ENCODE results near the gene MAPK7.
"Not testable (repeated sequence)": the region's sequence is repeated elsewhere in the genome, so short reads cannot be mapped to it uniquely, and the experiment has no call there.

MAPK7 gene

GRCh38 chr17:19343256-19343630 is 35.1 kb upstream of the MAPK7 start:
- no peak for DNase-seq (ENCODE audit: low read depth)

DNA sequence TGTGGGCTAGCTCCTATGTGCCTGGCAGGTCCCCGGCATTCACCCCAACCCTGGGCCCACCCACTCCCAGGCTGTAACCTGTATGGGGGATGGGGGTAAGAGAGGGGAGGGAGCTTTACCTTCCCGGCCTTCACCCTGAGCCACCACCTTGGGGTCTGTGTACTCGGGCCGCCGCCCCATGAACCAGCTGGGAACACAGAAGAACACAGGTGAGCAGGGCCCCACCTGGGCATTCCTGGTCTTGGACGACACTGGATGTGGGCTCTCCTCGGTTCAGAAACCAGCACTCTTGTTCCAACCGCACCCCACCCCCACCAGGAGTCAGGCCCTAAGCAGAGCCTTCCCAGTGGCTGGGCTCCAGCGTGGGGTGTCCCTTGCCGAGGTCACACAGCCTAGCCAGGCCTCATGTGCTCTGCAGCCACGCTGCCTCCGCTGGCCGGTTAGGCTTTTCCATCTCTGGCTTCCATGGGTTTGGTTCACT is 34.6 kb upstream of the MAPK7 start:
- no peak for DNase-seq (ENCODE audit: low read depth)

- no peak for DNase-seq (ENCODE audit: low read depth)
Observed at GRCh38 chr17:19344311-19345066, 33.8 kb upstream of the MAPK7 start.

DNA sequence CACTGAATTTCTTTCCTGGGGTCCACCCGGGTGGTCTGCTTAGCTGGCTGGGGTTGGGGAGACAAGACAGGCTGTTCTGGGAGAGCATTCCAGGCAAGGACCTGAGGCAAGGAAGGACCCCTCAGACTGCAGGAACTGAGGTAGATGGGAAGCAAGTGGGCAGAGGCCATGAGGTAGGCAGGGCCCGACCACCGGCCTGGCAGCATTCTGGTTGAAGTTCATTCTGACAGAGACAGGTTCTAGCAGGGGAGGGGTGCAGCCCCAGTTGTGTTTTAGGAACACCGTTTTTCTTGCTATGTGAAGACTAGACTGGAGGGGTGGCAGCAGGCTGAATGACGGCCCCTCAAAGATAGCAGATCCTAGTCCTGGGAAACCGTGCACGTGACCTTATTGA is 33.2 kb upstream of the MAPK7 start:
- no peak for DNase-seq (ENCODE audit: low read depth)

GRCh38 chr17:19345486-19346350 is 32.6 kb upstream of the MAPK7 start:
- no peak for DNase-seq (ENCODE audit: low read depth)

DNA sequence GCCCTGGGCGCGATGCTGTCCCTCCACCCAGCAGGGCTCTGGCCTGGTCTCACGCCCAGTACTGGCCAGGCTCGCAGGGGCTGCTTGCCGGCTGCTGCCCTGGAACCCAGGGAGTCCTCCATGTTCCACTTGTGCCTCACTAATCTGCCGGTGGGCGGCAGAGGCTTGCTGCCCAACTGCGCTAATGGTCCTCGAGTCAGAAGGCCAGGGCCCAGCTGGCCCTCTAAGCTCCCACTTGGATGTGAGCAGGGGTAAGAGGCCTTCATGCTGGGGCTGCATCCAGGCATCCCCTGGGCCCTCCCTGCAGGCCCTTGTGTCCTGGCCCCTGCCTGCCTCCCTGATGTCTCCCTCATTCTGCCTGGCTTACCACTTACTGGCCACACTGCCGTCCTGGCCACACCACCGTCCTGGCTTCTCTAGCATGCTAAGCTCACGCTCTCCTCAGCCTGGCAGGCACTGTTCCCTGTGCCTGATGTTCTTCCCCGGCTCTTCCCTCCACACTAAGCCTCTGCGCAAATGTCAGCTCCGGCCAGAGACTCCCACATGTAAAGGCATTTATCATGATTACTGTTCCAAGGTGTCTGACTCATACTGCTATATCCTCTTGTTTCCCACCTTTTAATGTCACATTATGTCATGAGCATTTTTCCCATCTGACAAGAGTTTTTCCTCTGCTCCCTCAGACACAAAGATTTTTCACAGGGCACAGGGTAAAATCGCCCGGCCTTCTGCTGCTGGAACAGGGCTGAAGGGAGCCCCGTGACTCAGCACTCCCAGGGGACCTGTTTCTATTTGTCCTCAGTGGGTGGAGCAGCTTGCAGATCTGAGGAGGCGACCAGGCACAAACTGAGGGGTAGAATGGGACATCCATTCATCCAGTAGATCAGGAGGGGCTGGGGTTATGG is 31.7 kb upstream of the MAPK7 start:
- no peak for DNase-seq (ENCODE audit: low read depth)

DNA sequence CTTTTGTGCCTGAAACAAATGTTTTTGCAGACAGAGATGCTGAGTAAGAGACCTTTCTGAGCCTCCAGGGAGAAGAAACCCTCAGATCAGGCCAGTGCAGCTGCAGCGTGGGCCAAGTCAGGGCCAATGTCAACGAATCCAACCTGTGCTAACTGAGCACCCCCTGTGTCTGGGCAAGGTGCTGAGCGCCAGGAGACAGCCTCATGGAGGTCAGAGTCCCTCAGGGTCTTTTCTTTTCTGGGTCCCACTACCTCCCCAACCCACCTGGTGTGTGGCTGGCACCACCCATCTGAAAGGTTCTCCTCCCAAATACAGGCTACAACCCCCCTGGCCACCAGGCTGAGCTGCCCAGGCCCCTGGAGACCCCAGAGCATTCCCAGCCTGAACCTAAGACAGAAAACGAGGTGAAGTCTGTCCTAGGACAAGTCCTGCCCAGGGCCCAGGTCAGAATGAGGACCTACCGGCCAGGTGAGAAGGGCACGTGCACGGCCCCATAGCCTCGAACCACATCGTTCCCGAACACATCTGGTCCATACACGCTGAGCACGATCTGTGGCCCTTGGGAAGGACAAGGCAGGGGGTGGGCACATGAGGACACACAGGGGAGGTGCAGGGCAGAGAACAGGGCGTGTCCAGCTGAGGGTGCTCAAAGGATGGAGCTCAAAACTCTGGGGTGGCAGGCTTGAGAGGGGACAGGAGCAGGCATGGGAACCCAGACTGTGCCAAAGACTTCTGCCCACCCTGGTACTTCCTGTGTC is 30.8 kb upstream of the MAPK7 start:
- DNase-seq (ENCODE audit: low read depth): no peak

DNA sequence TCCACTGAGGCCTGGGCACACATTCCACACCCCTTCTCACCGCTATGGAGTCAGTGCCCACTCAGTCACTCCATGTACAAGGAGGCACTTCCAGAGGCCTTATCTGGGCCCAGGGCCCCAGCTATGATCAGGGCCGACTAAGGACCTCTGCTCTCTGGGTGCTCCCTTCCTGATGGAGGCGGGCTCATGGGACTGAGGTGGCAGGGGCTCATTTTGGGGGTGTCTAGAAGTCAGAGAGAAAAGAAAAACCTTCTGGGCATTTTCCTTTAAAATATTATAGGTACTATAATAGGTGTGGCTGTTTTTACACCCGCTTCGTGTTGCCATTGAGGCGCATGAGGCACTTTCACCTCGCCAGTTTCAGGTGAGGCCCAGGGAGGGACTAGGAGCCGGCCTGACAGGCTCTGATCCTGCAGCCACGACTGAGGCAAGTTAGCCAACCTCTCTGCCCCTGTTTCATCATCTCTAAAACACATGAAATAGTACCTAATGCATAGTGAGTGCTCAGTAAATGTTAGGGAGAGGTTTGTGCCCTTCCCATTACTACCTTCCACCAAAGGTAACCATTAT is 30.1 kb upstream of the MAPK7 start:
- DNase-seq (ENCODE audit: low read depth): no peak

GRCh38 chr17:19348806-19349205 is 29.5 kb upstream of the MAPK7 start:
- DNase-seq (ENCODE audit: low read depth): no peak

GRCh38 chr17:19353401-19353800 is 24.9 kb upstream of the MAPK7 start:
- not testable (repeated sequence) for DNase-seq (ENCODE audit: low read depth)

DNA sequence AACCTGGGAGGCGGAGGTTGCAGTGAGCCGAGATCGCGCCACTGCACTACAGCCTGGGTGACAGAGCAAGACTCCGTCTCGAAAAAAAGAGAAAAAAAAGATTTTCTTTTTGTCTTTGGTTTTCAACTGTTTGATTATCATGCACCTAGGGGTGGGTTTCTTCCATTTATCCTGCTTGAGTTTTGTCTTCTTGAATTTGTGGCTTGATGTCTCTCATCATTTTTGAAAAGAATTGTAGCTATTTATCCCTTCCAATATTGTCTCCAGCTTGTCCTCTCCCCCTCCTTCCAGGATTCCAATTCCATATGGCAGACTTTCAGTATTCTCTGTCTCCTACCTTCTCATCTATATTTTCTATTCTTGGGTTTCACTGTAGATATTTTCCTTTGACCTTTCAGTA is 23.6 kb upstream of the MAPK7 start:
- no peak for DNase-seq (ENCODE audit: low read depth)

- DNase-seq (ENCODE audit: low read depth): no peak
Observed at GRCh38 chr17:19357351-19357750, 20.9 kb upstream of the MAPK7 start.

GRCh38 chr17:19357761-19358160 is 20.5 kb upstream of the MAPK7 start:
- DNase-seq (ENCODE audit: low read depth): no peak

GRCh38 chr17:19359151-19359550 is 19.1 kb upstream of the MAPK7 start:
- no peak for DNase-seq (ENCODE audit: low read depth)

- no peak for DNase-seq (ENCODE audit: low read depth)
Observed at GRCh38 chr17:19359856-19360255, 18.4 kb upstream of the MAPK7 start.

GRCh38 chr17:19360772-19361171 is 17.5 kb upstream of the MAPK7 start:
- no peak for DNase-seq (ENCODE audit: low read depth)

DNA sequence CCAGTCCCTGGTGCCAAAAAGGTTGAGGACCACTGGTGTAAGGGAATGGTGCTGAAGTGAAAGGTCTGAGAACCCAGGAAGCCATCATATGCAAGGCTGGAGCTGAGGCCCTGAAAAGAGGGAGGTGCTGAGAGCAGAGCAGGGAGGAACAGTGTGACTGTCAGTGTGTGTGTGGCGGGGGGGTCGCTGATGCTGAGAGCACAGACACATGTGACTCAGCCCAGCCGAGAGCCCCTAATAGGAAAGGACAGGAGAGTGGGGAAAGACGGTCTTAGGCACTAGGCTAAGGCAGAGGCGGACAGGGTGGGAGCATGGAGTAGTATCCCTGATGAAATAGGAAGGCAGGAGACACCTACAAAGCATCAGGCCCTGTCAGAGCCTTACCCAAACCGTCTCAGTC is 17.0 kb upstream of the MAPK7 start:
- no peak for DNase-seq (ENCODE audit: low read depth)

- DNase-seq (ENCODE audit: low read depth): no peak
Observed at GRCh38 chr17:19361944-19362276, 16.4 kb upstream of the MAPK7 start.

DNA sequence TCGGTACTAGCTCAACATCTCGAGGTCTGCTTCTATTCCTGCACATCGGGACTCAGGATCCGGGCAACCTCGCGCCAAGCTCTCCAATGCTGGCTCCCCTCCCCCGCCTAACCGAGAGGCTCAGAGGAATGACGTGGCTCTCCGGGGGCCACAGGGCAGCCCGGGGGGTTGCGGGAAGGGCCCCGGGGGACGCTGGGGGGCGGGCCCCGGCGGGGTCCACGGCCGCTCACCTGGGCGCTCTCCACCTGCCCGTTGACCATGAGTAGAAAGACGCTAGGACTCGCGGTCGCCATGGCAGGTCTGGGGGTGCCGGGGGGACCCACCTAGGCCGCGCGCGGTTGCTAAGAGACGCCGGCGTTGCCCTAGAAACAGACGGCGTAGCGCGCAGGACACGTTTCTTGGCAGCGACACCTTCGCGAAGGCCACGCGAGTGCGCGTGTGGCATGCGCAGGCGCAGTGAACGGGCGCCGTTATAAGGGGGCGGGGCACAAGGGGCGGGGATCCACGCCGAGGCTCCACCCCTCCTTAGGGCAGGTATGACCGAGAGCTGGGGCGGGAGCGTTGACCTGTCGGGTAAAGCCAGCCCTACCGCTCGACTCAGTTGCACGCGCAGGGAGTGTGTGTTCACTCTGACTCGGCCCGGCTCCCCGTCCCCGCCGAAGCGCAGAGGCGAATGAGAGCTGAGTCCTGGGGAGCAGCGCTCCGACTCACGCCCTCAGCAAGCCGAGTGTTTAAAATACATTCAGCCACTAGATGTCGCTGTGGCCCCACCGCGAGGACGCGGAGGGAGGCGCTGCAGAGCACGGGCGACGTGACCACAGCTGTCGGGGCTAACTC is 15.8 kb upstream of the MAPK7 start, which contains the start of gene B9D1:
B9D1 (minus strand) TSS at position 447 of the 837 bp plus-strand sequence; CDS start at position 293, 154 bp downstream.
- DNase-seq (ENCODE audit: low read depth): peak; percentile 90

- DNase-seq (ENCODE audit: low read depth): no peak
Observed at GRCh38 chr17:19363114-19363438, 15.2 kb upstream of the MAPK7 start.
